DND-41 (cell line): ENCODE measurements around the gene PLD6.

Experiments used
- EZH2 ChIP-seq: IDR thresholded peaks from 3 replicates; pipeline ENCODE4 v1.6.1; 2012; ENCODE audit warnings: borderline replicate concordance, low read depth, mild to moderate bottlenecking, moderate library complexity, low read length, inconsistent platforms; ENCODE audit not compliant: severe bottlenecking
- TF ChIP-seq, protein P1 (sequence below): IDR thresholded peaks from 2 replicates; pipeline ENCODE4 v1.5.1; 2012; ENCODE audit warnings: borderline replicate concordance, low read length, moderate library complexity, mild to moderate bottlenecking; ENCODE audit not compliant: poor library complexity, severe bottlenecking; ENCODE audit errors: extremely low read depth

- TF ChIP-seq, protein P1, sequence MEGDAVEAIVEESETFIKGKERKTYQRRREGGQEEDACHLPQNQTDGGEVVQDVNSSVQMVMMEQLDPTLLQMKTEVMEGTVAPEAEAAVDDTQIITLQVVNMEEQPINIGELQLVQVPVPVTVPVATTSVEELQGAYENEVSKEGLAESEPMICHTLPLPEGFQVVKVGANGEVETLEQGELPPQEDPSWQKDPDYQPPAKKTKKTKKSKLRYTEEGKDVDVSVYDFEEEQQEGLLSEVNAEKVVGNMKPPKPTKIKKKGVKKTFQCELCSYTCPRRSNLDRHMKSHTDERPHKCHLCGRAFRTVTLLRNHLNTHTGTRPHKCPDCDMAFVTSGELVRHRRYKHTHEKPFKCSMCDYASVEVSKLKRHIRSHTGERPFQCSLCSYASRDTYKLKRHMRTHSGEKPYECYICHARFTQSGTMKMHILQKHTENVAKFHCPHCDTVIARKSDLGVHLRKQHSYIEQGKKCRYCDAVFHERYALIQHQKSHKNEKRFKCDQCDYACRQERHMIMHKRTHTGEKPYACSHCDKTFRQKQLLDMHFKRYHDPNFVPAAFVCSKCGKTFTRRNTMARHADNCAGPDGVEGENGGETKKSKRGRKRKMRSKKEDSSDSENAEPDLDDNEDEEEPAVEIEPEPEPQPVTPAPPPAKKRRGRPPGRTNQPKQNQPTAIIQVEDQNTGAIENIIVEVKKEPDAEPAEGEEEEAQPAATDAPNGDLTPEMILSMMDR = no peak
- TF ChIP-seq EZH2 = no peak
These were observed 40.7 kb upstream of the PLD6 start for GRCh38 chr17:17246879-17247278.
